K562 (cell line): ENCODE measurements around the gene SLC7A4. TPM values are rescaled to one million over a fixed set of nuclear protein-coding genes. Genes with fewer than 3 reads are reported as not detected.

Experiments
- CGGBP1 ChIP-seq: fragments of 250-450 bp; sonication (Bioruptor Pico); IDR thresholded peaks from 2 replicates; pipeline ENCODE4 v1.9.0; 2021; ENCODE audit warnings: mild to moderate bottlenecking
- CHCHD3 ChIP-seq: fragments of 250-450 bp; sonication (Bioruptor Pico); IDR thresholded peaks from 2 replicates; pipeline ENCODE4 v2.1.2; 2022; ENCODE audit warnings: mild to moderate bottlenecking
- CREB5 ChIP-seq: fragments of 250-450 bp; sonication (Bioruptor Pico); IDR thresholded peaks from 2 replicates; pipeline ENCODE4 v1.5.0; 2020; ENCODE audit warnings: mild to moderate bottlenecking
- CSDE1 ChIP-seq, 2 experiments: fragments of 450-650 bp; IDR thresholded peaks; 2 replicates each; pipeline ENCODE4 v1.6.1; 2016; ENCODE audit warnings: mild to moderate bottlenecking in 1 of 2
- DMBX1 ChIP-seq: fragments of 250-450 bp; sonication (Bioruptor Pico); IDR thresholded peaks from 2 replicates; pipeline ENCODE4 v1.8.0; 2022; ENCODE audit warnings: inconsistent platforms, mild to moderate bottlenecking, moderate library complexity, borderline replicate concordance
- ERF ChIP-seq: fragments of 450-650 bp; formaldehyde crosslinking; IDR thresholded peaks from 2 replicates; pipeline ENCODE4 v1.4.0; 2020; ENCODE audit warnings: mild to moderate bottlenecking, mixed read lengths
- FIP1L1 ChIP-seq: fragments of 200-400 bp; formaldehyde crosslinking; IDR thresholded peaks from 2 replicates; pipeline ENCODE4 v1.6.1; 2018; ENCODE audit warnings: mild to moderate bottlenecking, low read depth, low read length; ENCODE audit not compliant: poor library complexity, severe bottlenecking
- GATA2 ChIP-seq: sonication (generic); formaldehyde crosslinking; IDR thresholded peaks from 2 replicates; pipeline ENCODE4 v1.4.0; 2020; ENCODE audit warnings: mild to moderate bottlenecking, missing genetic modification reagents
- HIVEP1 ChIP-seq: fragments of 250-450 bp; sonication (Bioruptor Pico); IDR thresholded peaks from 2 replicates; pipeline ENCODE4 v1.4.0; 2020; ENCODE audit warnings: mild to moderate bottlenecking
- HMG20A ChIP-seq: fragments of 450-650 bp; formaldehyde crosslinking; conservative IDR thresholded peaks from 2 replicates; pipeline ENCODE4 v1.4.0; 2020; ENCODE audit warnings: mild to moderate bottlenecking, mixed read lengths
- HOMEZ ChIP-seq: fragments of 250-450 bp; sonication (Bioruptor Pico); IDR thresholded peaks from 2 replicates; pipeline ENCODE4 v1.4.0; 2020; ENCODE audit warnings: mild to moderate bottlenecking, moderate library complexity
- JUNB ChIP-seq: fragments of 450-650 bp; formaldehyde crosslinking; conservative IDR thresholded peaks from 2 replicates; pipeline ENCODE4 v1.4.0; 2020; ENCODE audit warnings: mild to moderate bottlenecking
- KDM2B ChIP-seq: fragments of 250-450 bp; sonication (Bioruptor Pico); IDR thresholded peaks from 2 replicates; pipeline ENCODE4 v1.8.0; 2021; ENCODE audit warnings: mild to moderate bottlenecking, moderate library complexity
- LEF1 ChIP-seq: fragments of 450-650 bp; IDR thresholded peaks from 2 replicates; pipeline ENCODE4 v1.6.1; 2016; ENCODE audit warnings: mild to moderate bottlenecking
- NR3C1 ChIP-seq: sonication (generic); formaldehyde crosslinking; IDR thresholded peaks from 2 replicates; pipeline ENCODE4 v1.8.1; 2022; ENCODE audit warnings: missing genetic modification reagents
- OTX1 ChIP-seq: fragments of 450-650 bp; formaldehyde crosslinking; IDR thresholded peaks from 2 replicates; pipeline ENCODE4 v1.4.0; 2022; ENCODE audit warnings: mild to moderate bottlenecking
- PCBP2 ChIP-seq: fragments of 200-400 bp; formaldehyde crosslinking; IDR thresholded peaks from 2 replicates; pipeline ENCODE4 v1.6.1; 2018; ENCODE audit warnings: low read length, low read depth, mild to moderate bottlenecking, moderate library complexity; ENCODE audit not compliant: poor library complexity, severe bottlenecking
- RB1 ChIP-seq: fragments of 450-650 bp; IDR thresholded peaks from 2 replicates; pipeline ENCODE4 v1.6.1; 2017; ENCODE audit warnings: low read depth, mild to moderate bottlenecking
- SMARCC2 ChIP-seq: fragments of 450-650 bp; IDR thresholded peaks from 2 replicates; pipeline ENCODE4 v1.6.1; 2017; ENCODE audit warnings: antibody characterized with exemption, moderate library complexity, mild to moderate bottlenecking, low read depth
- SREBF2 ChIP-seq: sonication (generic); formaldehyde crosslinking; IDR thresholded peaks from 2 replicates; pipeline ENCODE4 v1.4.0; 2020; ENCODE audit warnings: mild to moderate bottlenecking, missing genetic modification reagents
- TSHZ1 ChIP-seq: fragments of 250-450 bp; sonication (Bioruptor Pico); IDR thresholded peaks from 2 replicates; pipeline ENCODE4 v1.4.0; 2020; ENCODE audit warnings: mild to moderate bottlenecking, moderate library complexity
- ZNF140 ChIP-seq: fragments of 250-450 bp; sonication (Bioruptor Pico); IDR thresholded peaks from 2 replicates; pipeline ENCODE4 v1.8.0; 2021; ENCODE audit warnings: moderate library complexity, mild to moderate bottlenecking, inconsistent platforms
- ZNF165 ChIP-seq: fragments of 250-450 bp; sonication (Bioruptor Pico); IDR thresholded peaks from 2 replicates; pipeline ENCODE4 v1.4.0; 2020; ENCODE audit warnings: borderline replicate concordance
- ZNF695 ChIP-seq: fragments of 450-650 bp; formaldehyde crosslinking; IDR thresholded peaks from 2 replicates; pipeline ENCODE4 v1.4.0; 2020; ENCODE audit warnings: mild to moderate bottlenecking, moderate library complexity
- polyA plus RNA-seq, 8 experiments: library from polyadenylated mRNA; depleted of rRNA in 4 of 8; stranded (reverse) in 5 of 8; unstranded in 3 of 8; fragments of >200 nt; fragmentation: Nextera tagmentation in 2 of 8; fragmentation: Illumina TruSeq in 1 of 8; extraction: Ambion mirVana in 2 of 8; extraction: Trizol in 1 of 8; gene quantifications; 2 replicates each; pipeline versions ENCODE4 v1.2.1 to v1.2.3, GENCODE V29; 2011 to 2014; ENCODE audit warnings: inconsistent platforms in 1 of 8, missing spikeins in 1 of 8
- total RNA-seq, 7 experiments: library from RNA; depleted of rRNA in 6 of 7; stranded (reverse); fragments of >200 nt in 6 of 7; fragmentation: Illumina TruSeq in 2 of 7; extraction: Trizol in 2 of 7; gene quantifications; 2 replicates each; pipeline versions ENCODE4 v1.2.1 to v1.2.3, GENCODE V29; 2011 to 2021; ENCODE audit warnings: low replicate concordance in 1 of 7

The SLC7A4 gene
- total and polyA plus RNA-seq, 9 of the 15 experiments (the other 6 are each of a cell fraction or from before 2014, with no cell fraction given), result not detected

GRCh38 chr22:21001601-21002325, 30.6 kb downstream of the SLC7A4 start, which contains the start of gene THAP7 (continued):
- TF ChIP-seq LEF1 (no peak), DMBX1 (CRISPR knock-in tag) (peak; percentile 91), KDM2B (CRISPR knock-in tag) (peak; percentile 99), SREBF2 (CRISPR knock-in tag) (no peak), TSHZ1 (CRISPR knock-in tag) (peak; percentile 16), OTX1 (peak; percentile 95), SMARCC2 (no peak), GATA2 (CRISPR knock-in tag) (no peak), ZNF695 (CRISPR knock-in tag) (peak; percentile 5; the same call in 1 of the 2 replicates), CGGBP1 (CRISPR knock-in tag) (peak; percentile 89; the same call in 1 of the 2 replicates), CHCHD3 (peak; percentile 95), CREB5 (CRISPR knock-in tag) (no peak), CSDE1 (IDR thresholded peaks at IDR 0.05) (no peak), ERF (CRISPR knock-in tag) (peak; percentile 98), HOMEZ (CRISPR knock-in tag) (peak; percentile 81), ZNF165 (peak; percentile 83), RB1 (no peak), FIP1L1 (no peak), HMG20A (CRISPR knock-in tag) (peak; percentile 3; the same call in 1 of the 2 replicates), JUNB (CRISPR knock-in tag) (peak; percentile 42), NR3C1 (CRISPR knock-in tag) (no peak), HIVEP1 (CRISPR knock-in tag) (0 out of 2 replicates have a peak, but pooled peaks have one; percentile 88), PCBP2 (no peak), ZNF140 (no peak)
